Esophagus muscularis mucosa (tissue), 4 donors: ENCODE results near the gene ARHGAP15. TPM values are rescaled to one million over a fixed set of nuclear protein-coding genes. Genes with fewer than 3 reads are reported as not detected.

Source experiments
- DNase-seq: peaks from one replicate; pipeline ENCODE4 v3.0.0-alpha.2; 2017; ENCODE audit errors: extremely low spot score
- H3K27ac ChIP-seq, 4 donors: fragments of 200-600 bp; sonication (generic); replicated peaks in 1 of 4; 1 replicate in 3 of 4; 2 replicates in 1 of 4; pipeline ENCODE4 v1.5.1; 2016 to 2019; ENCODE audit warnings: mild to moderate bottlenecking in 1 of 4
- H3K27me3 ChIP-seq, 4 donors: fragments of 200-600 bp; sonication (generic); one replicate each; pipeline versions ENCODE4 v1.5.1 to v1.6.0; 2016 to 2019
- H3K36me3 ChIP-seq, 4 donors: fragments of 200-600 bp; sonication (generic); one replicate each; pipeline ENCODE4 v1.5.1; 2016 to 2019
- H3K4me1 ChIP-seq, 4 donors: fragments of 200-600 bp; sonication (generic); one replicate each; pipeline ENCODE4 v1.5.1; 2016 to 2019
- H3K4me3 ChIP-seq, 4 donors: fragments of 200-600 bp; sonication (generic); 1 replicate in 2 of 4; 2 replicates in 2 of 4; pipeline ENCODE4 v1.5.1; 2016 to 2019; ENCODE audit warnings: mild to moderate bottlenecking in 4 of 4, moderate library complexity in 1 of 4
- H3K9me3 ChIP-seq, 4 donors: fragments of 200-600 bp; sonication (generic); 1 replicate in 3 of 4; 2 replicates in 1 of 4; pipeline ENCODE4 v1.5.1; 2016 to 2019
- CTCF ChIP-seq, 3 experiments: fragments of 200-600 bp in 2 of 3; fragments of 450-650 bp in 1 of 3; sonication (generic) in 2 of 3; IDR thresholded peaks; one replicate each; pipeline ENCODE4 v1.5.1; 2017 to 2019; ENCODE audit warnings: antibody characterized with exemption in 3 of 3, mild to moderate bottlenecking in 2 of 3, moderate library complexity in 1 of 3
- EP300 ChIP-seq: sonication (generic); formaldehyde crosslinking; IDR thresholded peaks from one replicate; pipeline ENCODE4 v1.6.1; 2017; ENCODE audit warnings: antibody characterized with exemption
- POLR2A ChIP-seq: fragments of 450-650 bp; IDR thresholded peaks from one replicate; pipeline ENCODE4 v1.6.1; 2017; ENCODE audit warnings: antibody characterized with exemption, moderate library complexity, mild to moderate bottlenecking, low read depth
- POLR2AphosphoS5 ChIP-seq, 2 donors: sonication (generic); formaldehyde crosslinking; IDR thresholded peaks; one replicate each; pipeline ENCODE4 v1.6.1; 2017; ENCODE audit warnings: antibody characterized with exemption in 2 of 2
- WGBS: methylation state at CpG from one replicate; pipeline ENCODE4 v1.1.5; 2018; 5-methylcytosine and 5-hydroxymethylcytosine counted together
- intact Hi-C: fragments of 100-400 bp; cut with DNase I; formaldehyde crosslinking; loops from one replicate; pipeline ENCODE4 v1.15.1; 2023
- total RNA-seq, 4 donors: library from RNA; depleted of rRNA; stranded (reverse); fragments of >200 nt; gene quantifications; one replicate each; pipeline versions ENCODE4 v1.1.0 to v1.2.1, GENCODE V29; 2016

Gene ARHGAP15
- total RNA-seq, 4 donors from 2014 or later: 5.4 to 13.3 (median 7.1) TPM

- Histone ChIP-seq H3K36me3 (no peaks in the 10 kb centered on the region), H3K27ac (no peak overlapping the region), H3K4me3 (no peak overlapping the region), H3K27me3 (peaks cover 0 to 4% (median 0%) of the 10 kb centered on the region in 4 donors), H3K4me1 (no peaks in the 10 kb centered on the region), H3K9me3 (no peaks in the 10 kb centered on the region)
- no peak for DNase-seq
- no peak for TF ChIP-seq POLR2AphosphoS5 (IDR thresholded peaks at IDR 0.05)
- no peak for TF ChIP-seq EP300
- TF ChIP-seq POLR2A: no peak
- TF ChIP-seq CTCF (IDR thresholded peaks at IDR 0.05): no peak
- intact Hi-C loops: no loop called here
These were observed 18.8 kb downstream of the ARHGAP15 start for GRCh38 chr2:143148011-143148410.

GRCh38 chr2:143148757-143149156 is 19.5 kb downstream of the ARHGAP15 start:
- WGBS: 70% methylated on average over 5 of the region's 5 CpGs
- H3K4me1 ChIP-seq: no peaks in the 10 kb centered on the region
- no peak for TF ChIP-seq POLR2A
- no peak for TF ChIP-seq POLR2AphosphoS5 (IDR thresholded peaks at IDR 0.05)
- TF ChIP-seq EP300: no peak
- TF ChIP-seq CTCF (IDR thresholded peaks at IDR 0.05): no peak
- DNase-seq: no peak
- H3K27ac ChIP-seq: no peak overlapping the region
- H3K36me3 ChIP-seq: no peaks in the 10 kb centered on the region
- no peaks in the 10 kb centered on the region for H3K9me3 ChIP-seq
- intact Hi-C loops: no loop called here
- H3K27me3 ChIP-seq: peaks cover 0 to 4% (median 0%) of the 10 kb centered on the region in 4 donors
- no peak overlapping the region for H3K4me3 ChIP-seq

- no peaks in the 10 kb centered on the region for H3K36me3 ChIP-seq
- TF ChIP-seq CTCF (IDR thresholded peaks at IDR 0.05) (no peak), POLR2AphosphoS5 (IDR thresholded peaks at IDR 0.05) (no peak), EP300 (no peak), POLR2A (no peak)
- no peaks in the 10 kb centered on the region for H3K9me3 ChIP-seq
- H3K4me1 ChIP-seq: no peaks in the 10 kb centered on the region
- peaks cover 0 to 4% (median 0%) of the 10 kb centered on the region in 4 donors for H3K27me3 ChIP-seq
- DNase-seq: no peak
- intact Hi-C loops: no loop called here
- WGBS: 56% methylated on average over 4 of the region's 4 CpGs
- H3K27ac ChIP-seq: no peak overlapping the region
- H3K4me3 ChIP-seq: no peak overlapping the region
These were observed 21.1 kb downstream of the ARHGAP15 start for GRCh38 chr2:143150287-143150686.

GRCh38 chr2:143151111-143151752 is 22.0 kb downstream of the ARHGAP15 start:
- DNase-seq: no peak
- Histone ChIP-seq H3K27me3 (peaks cover 0 to 4% (median 0%) of the 10 kb centered on the region in 4 donors), H3K9me3 (no peaks in the 10 kb centered on the region), H3K36me3 (no peaks in the 10 kb centered on the region), H3K27ac (no peak overlapping the region), H3K4me1 (no peaks in the 10 kb centered on the region), H3K4me3 (no peak overlapping the region)
- WGBS: 86% methylated on average over 1 of the region's 1 CpG
- TF ChIP-seq POLR2A (no peak), CTCF (IDR thresholded peaks at IDR 0.05) (no peak), EP300 (no peak), POLR2AphosphoS5 (IDR thresholded peaks at IDR 0.05) (no peak)
- intact Hi-C loops: no loop called here

GRCh38 chr2:143152219-143152618 is 23.0 kb downstream of the ARHGAP15 start:
- TF ChIP-seq EP300 (no peak), CTCF (IDR thresholded peaks at IDR 0.05) (no peak), POLR2AphosphoS5 (IDR thresholded peaks at IDR 0.05) (no peak), POLR2A (no peak)
- H3K27ac ChIP-seq: no peak overlapping the region
- no peaks in the 10 kb centered on the region for H3K4me1 ChIP-seq
- no peaks in the 10 kb centered on the region for H3K36me3 ChIP-seq
- H3K4me3 ChIP-seq: no peak overlapping the region
- H3K9me3 ChIP-seq: no peaks in the 10 kb centered on the region
- peaks cover 0 to 4% (median 0%) of the 10 kb centered on the region in 4 donors for H3K27me3 ChIP-seq
- WGBS: 88% methylated on average over 2 of the region's 2 CpGs
- DNase-seq: no peak
- intact Hi-C loops: no loop called here
